Measurements from ENCODE around the gene GPR108. TPM values are rescaled to one million over a fixed set of nuclear protein-coding genes. Genes with fewer than 3 reads are reported as not detected.
A peak's percentile ranks its signal among the peaks of the same experiment; 100 is the strongest.

The GPR108 gene
- total and polyA plus RNA-seq, 7 experiments from 2014 or later = 36.1 to 96.5 (median 66.1) TPM

- POLR2A ChIA-PET = interaction anchor here (0.8 to 4.7 kb wide), 5 partner anchors 11 to 300 kb away, joined by 3 to 27 read pairs (median 4); partner anchors contain the start of genes GPR108 and ZNF557
- no peak for ATAC-seq
- CTCF ChIA-PET = no interaction called here
- H3K36me3 ChIP-seq (ENCODE audit: control insufficient read depth in 2 of 3, insufficient read depth in 3 of 3, low read length in 3 of 3) = peaks cover 0 to 9% (median 0%) of the 10 kb centered on the region in 3 experiments
- Mint-ChIP-seq H3K4me1 (peaks cover 28 to 71% (median 60%) of the 10 kb centered on the region in 7 donors), H3K36me3 (peaks cover 0 to 8% (median 0%) of the 10 kb centered on the region in 5 donors), H3K9me3 (peaks cover 0 to 2% (median 0%) of the 10 kb centered on the region in 11 donors), H3K27me3 (no peaks in the 10 kb centered on the region), H3K4me3 (peak overlapping the region in 1 of 10 donors; percentile 17), H3K27ac (peak overlapping the region; percentile 3 to 98 (median 85))
- intact Hi-C loops (cut with micrococcal nuclease) = loop anchor here in 1 of 2 donors (10.0 kb wide), 1 partner anchor 56 kb away; no protein-coding TSS in a partner anchor
- peak overlapping the region; percentile 91 for H3K27ac ChIP-seq (ENCODE audit: low read depth, low read length)
- H3K4me3 ChIP-seq (ENCODE audit: low read length) = no peak overlapping the region
- no peaks in the 10 kb centered on the region for H3K9me3 ChIP-seq (ENCODE audit: control insufficient read depth in 2 of 3, low read length in 3 of 3)
- peaks cover 23 to 40% of the 10 kb centered on the region in 2 donors for H3K4me1 ChIP-seq (ENCODE audit: control insufficient read depth in 2 of 2, insufficient read depth in 2 of 2, low read length in 2 of 2)
- H3K27me3 ChIP-seq (ENCODE audit: control insufficient read depth in 2 of 2, insufficient read depth in 2 of 2, low read length in 2 of 2) = no peaks in the 10 kb centered on the region
- no peak for DNase-seq
These were observed 31.7 kb upstream of the GPR108 start for GRCh38 chr19:6769006-6769619.

- Histone ChIP-seq H3K9me3 (ENCODE audit: control insufficient read depth in 2 of 3, low read length in 3 of 3) (no peaks in the 10 kb centered on the region), H3K36me3 (ENCODE audit: control insufficient read depth in 2 of 3, insufficient read depth in 3 of 3, low read length in 3 of 3) (peaks cover 0 to 12% (median 0%) of the 10 kb centered on the region in 3 experiments), H3K27ac (ENCODE audit: low read depth, low read length) (peak overlapping the region; percentile 91), H3K4me1 (ENCODE audit: control insufficient read depth in 2 of 2, insufficient read depth in 2 of 2, low read length in 2 of 2) (peaks cover 24 to 41% of the 10 kb centered on the region in 2 donors), H3K27me3 (ENCODE audit: control insufficient read depth in 2 of 2, insufficient read depth in 2 of 2, low read length in 2 of 2) (no peaks in the 10 kb centered on the region), H3K4me3 (ENCODE audit: low read length) (peak overlapping the region; percentile 82)
- peaks cover 0 to 3% (median 0%) of the 10 kb centered on the region in 5 donors for H3K36me3 Mint-ChIP-seq
- peaks cover 28 to 66% (median 55%) of the 10 kb centered on the region in 7 donors for H3K4me1 Mint-ChIP-seq
- peak overlapping the region; percentile 89 to 98 (median 95) for H3K27ac Mint-ChIP-seq
- ATAC-seq (no peak), DNase-seq (peak in 6 of 9 donors; percentile 24 to 53 (median 35))
- H3K27me3 Mint-ChIP-seq = no peaks in the 10 kb centered on the region
- ChIA-PET CTCF (interaction anchor here (0.5 to 1.3 kb wide), 4 partner anchors 29 to 95 kb away, joined by 3 to 5 read pairs (median 4); no protein-coding TSS in a partner anchor), POLR2A (interaction anchor here (0.8 to 4.7 kb wide), 8 partner anchors 12 to 301 kb away, joined by 3 to 27 read pairs (median 4); partner anchors contain the start of genes GPR108 and ZNF557)
- H3K4me3 Mint-ChIP-seq = peak overlapping the region; percentile 88 to 99 (median 94)
- intact Hi-C loops (cut with micrococcal nuclease) = loop anchor here in 1 of 2 donors (10.0 kb wide), 1 partner anchor 56 kb away; no protein-coding TSS in a partner anchor
- peaks cover 0 to 2% (median 0%) of the 10 kb centered on the region in 11 donors for H3K9me3 Mint-ChIP-seq
These were observed 30.9 kb upstream of the GPR108 start for GRCh38 chr19:6768236-6768785.

GRCh38 chr19:6767357-6768235, 30.2 kb upstream of the GPR108 start, which contains the start of gene SH2D3A:
Gene SH2D3A, minus strand, starts transcription at chr19:6767435. Its CDS starts 3,687 bp downstream, at chr19:6763748.
- peaks cover 0 to 12% (median 0%) of the 10 kb centered on the region in 3 experiments for H3K36me3 ChIP-seq (ENCODE audit: control insufficient read depth in 2 of 3, insufficient read depth in 3 of 3, low read length in 3 of 3)
- Mint-ChIP-seq H3K36me3 (peaks cover 0 to 2% (median 0%) of the 10 kb centered on the region in 5 donors), H3K27ac (peak within 1 kb of the TSS; percentile 89 to 98 (median 95)), H3K9me3 (peaks cover 0 to 2% (median 0%) of the 10 kb centered on the region in 11 donors), H3K4me3 (peak within 1 kb of the TSS; percentile 88 to 99 (median 94)), H3K4me1 (peaks cover 28 to 65% (median 55%) of the 10 kb centered on the region in 7 donors), H3K27me3 (no peaks in the 10 kb centered on the region)
- no peaks in the 10 kb centered on the region for H3K27me3 ChIP-seq (ENCODE audit: control insufficient read depth in 2 of 2, insufficient read depth in 2 of 2, low read length in 2 of 2)
- no peaks in the 10 kb centered on the region for H3K9me3 ChIP-seq (ENCODE audit: control insufficient read depth in 2 of 3, low read length in 3 of 3)
- ATAC-seq (peak; percentile 84), DNase-seq (peak; percentile 80 to 98 (median 97))
- H3K4me1 ChIP-seq (ENCODE audit: control insufficient read depth in 2 of 2, insufficient read depth in 2 of 2, low read length in 2 of 2) = peaks cover 24 to 41% of the 10 kb centered on the region in 2 donors
- POLR2A ChIA-PET = interaction anchor here (0.5 to 4.7 kb wide), 14 partner anchors 11 to 404 kb away, joined by 3 to 27 read pairs (median 4); partner anchors contain the start of genes GPR108 and ZNF557
- peak within 1 kb of the TSS; percentile 82 for H3K4me3 ChIP-seq (ENCODE audit: low read length)
- CTCF ChIA-PET = interaction anchor here (1.0 to 1.3 kb wide), 3 partner anchors 29 to 96 kb away, joined by 4 to 5 read pairs (median 4); no protein-coding TSS in a partner anchor
- intact Hi-C loops (cut with micrococcal nuclease) = loop anchor here (1.0 to 10.0 kb wide), 12 partner anchors 14 to 395 kb away; partner anchors contain the start of genes ALKBH7 (in 1 of the 2), GPR108 (in 1 of the 2) and TRIP10 (in 1 of the 2)
- peak within 1 kb of the TSS; percentile 91 for H3K27ac ChIP-seq (ENCODE audit: low read depth, low read length)

- CTCF ChIA-PET = interaction anchor here (1.3 kb wide), 1 partner anchor 34 kb away, joined by 5 read pairs; no protein-coding TSS in a partner anchor
- peak overlapping the region; percentile 88 to 99 (median 94) for H3K4me3 Mint-ChIP-seq
These were observed 29.6 kb upstream of the GPR108 start for GRCh38 chr19:6767081-6767356.

GRCh38 chr19:6766357-6767080, 29.1 kb upstream of the GPR108 start:
- peak overlapping the region; percentile 91 for H3K27ac ChIP-seq (ENCODE audit: low read depth, low read length)
- no peaks in the 10 kb centered on the region for H3K27me3 ChIP-seq (ENCODE audit: control insufficient read depth in 2 of 2, insufficient read depth in 2 of 2, low read length in 2 of 2)
- Mint-ChIP-seq H3K36me3 (peaks cover 0 to under 1% (median 0%) of the 10 kb centered on the region in 5 donors), H3K27ac (peak overlapping the region; percentile 89 to 98 (median 95)), H3K27me3 (no peaks in the 10 kb centered on the region), H3K4me3 (peak overlapping the region; percentile 88 to 99 (median 94)), H3K9me3 (peaks cover 0 to 2% (median 0%) of the 10 kb centered on the region in 11 donors), H3K4me1 (peaks cover 21 to 55% (median 45%) of the 10 kb centered on the region in 7 donors)
- peaks cover 24 to 34% of the 10 kb centered on the region in 2 donors for H3K4me1 ChIP-seq (ENCODE audit: control insufficient read depth in 2 of 2, insufficient read depth in 2 of 2, low read length in 2 of 2)
- DNase-seq (peak in 2 of 9 donors; percentile 8 to 30), ATAC-seq (no peak)
- peaks cover 0 to 21% (median under 1%) of the 10 kb centered on the region in 3 experiments for H3K36me3 ChIP-seq (ENCODE audit: control insufficient read depth in 2 of 3, insufficient read depth in 3 of 3, low read length in 3 of 3)
- intact Hi-C loops (cut with micrococcal nuclease) = loop anchor here (1.0 to 10.0 kb wide), 12 partner anchors 13 to 394 kb away; partner anchors contain the start of genes ALKBH7 (in 1 of the 2), GPR108 (in 1 of the 2) and TRIP10 (in 1 of the 2)
- POLR2A ChIA-PET = interaction anchor here (0.7 to 4.7 kb wide), 7 partner anchors 12 to 403 kb away, joined by 3 to 27 read pairs (median 7); partner anchors contain the start of gene GPR108
- H3K9me3 ChIP-seq (ENCODE audit: control insufficient read depth in 2 of 3, low read length in 3 of 3) = no peaks in the 10 kb centered on the region
- peak overlapping the region; percentile 82 for H3K4me3 ChIP-seq (ENCODE audit: low read length)
- CTCF ChIA-PET = interaction anchor here (0.6 kb wide), 1 partner anchor 401 kb away, joined by 4 read pairs; no protein-coding TSS in a partner anchor

More at GRCh38 chr19:6767081-6767356, 29.6 kb upstream of the GPR108 start:
- ATAC-seq = peak; percentile 51
- Histone ChIP-seq H3K9me3 (ENCODE audit: control insufficient read depth in 2 of 3, low read length in 3 of 3) (no peaks in the 10 kb centered on the region), H3K27me3 (ENCODE audit: control insufficient read depth in 2 of 2, insufficient read depth in 2 of 2, low read length in 2 of 2) (no peaks in the 10 kb centered on the region), H3K36me3 (ENCODE audit: control insufficient read depth in 2 of 3, insufficient read depth in 3 of 3, low read length in 3 of 3) (peaks cover 0 to 17% (median 0%) of the 10 kb centered on the region in 3 experiments), H3K4me3 (ENCODE audit: low read length) (peak overlapping the region; percentile 82), H3K4me1 (ENCODE audit: control insufficient read depth in 2 of 2, insufficient read depth in 2 of 2, low read length in 2 of 2) (peaks cover 24 to 37% of the 10 kb centered on the region in 2 donors), H3K27ac (ENCODE audit: low read depth, low read length) (peak overlapping the region; percentile 91)
- DNase-seq = peak in 1 of 9 donors; percentile 74
- Mint-ChIP-seq H3K27ac (peak overlapping the region; percentile 89 to 98 (median 95)), H3K9me3 (peaks cover 0 to 2% (median 0%) of the 10 kb centered on the region in 11 donors), H3K4me1 (peaks cover 26 to 60% (median 50%) of the 10 kb centered on the region in 7 donors), H3K36me3 (no peaks in the 10 kb centered on the region), H3K27me3 (no peaks in the 10 kb centered on the region)
- POLR2A ChIA-PET = interaction anchor here (0.7 to 4.7 kb wide), 8 partner anchors 11 to 403 kb away, joined by 3 to 27 read pairs (median 6); partner anchors contain the start of gene GPR108
- intact Hi-C loops (cut with micrococcal nuclease) = loop anchor here (1.0 to 10.0 kb wide), 12 partner anchors 14 to 394 kb away; partner anchors contain the start of genes ALKBH7 (in 1 of the 2), GPR108 (in 1 of the 2) and TRIP10 (in 1 of the 2)
